Panc1 (cell line): Measurements from ENCODE around the gene OPA3. TPM values are rescaled to one million over a fixed set of nuclear protein-coding genes. Genes with fewer than 3 reads are reported as not detected.

Experiments
- ATAC-seq: fragments of 200-7000 bp; cut with Tn5 transposase; 2 replicates; pipeline ENCODE4 v1.9.1; 2020; ENCODE audit warnings: mild to moderate bottlenecking, moderate library complexity
- BruUV-seq: library from RNA; stranded (reverse); fragments of 400-500 nt; replicated peaks from 2 replicates; lab custom pipeline; 2021; lab: Mats Ljungman, UMichigan
- CTCF ChIA-PET: fragments of 300-600 bp; sonication (Branson Sonifier 250); formaldehyde crosslinking; loops from one replicate; lab custom pipeline; 2022; ENCODE audit warnings: antibody characterized with exemption; lab: Charles Lee
- POLR2A ChIA-PET: fragments of 300-600 bp; sonication (Branson Sonifier 250); formaldehyde crosslinking; loops from one replicate; lab custom pipeline; 2022; ENCODE audit warnings: antibody characterized with exemption; lab: Charles Lee
- DNase-seq: peaks from one replicate; pipeline ENCODE4 v3.0.0-alpha.2; 2010; ENCODE audit warnings: low read depth, low spot score
- H3K27ac ChIP-seq: 2 replicates; pipeline ENCODE4 v1.5.1; 2011; ENCODE audit warnings: mild to moderate bottlenecking, low read length, inconsistent platforms
- H3K27me3 ChIP-seq: fragments of 200-500 bp; sonication (Bioruptor generic); 2 replicates; pipeline ENCODE4 v1.6.0; 2014; ENCODE audit warnings: low read length, inconsistent platforms; ENCODE audit not compliant: control insufficient read depth, insufficient read depth
- H3K36me3 ChIP-seq: fragments of 200-500 bp; sonication (Bioruptor generic); 2 replicates; pipeline ENCODE4 v1.5.1; 2014; ENCODE audit warnings: inconsistent platforms, mild to moderate bottlenecking, low read length, moderate library complexity; ENCODE audit not compliant: control insufficient read depth, insufficient read depth
- H3K4me1 ChIP-seq: 2 replicates; pipeline ENCODE4 v1.5.1; 2011; ENCODE audit warnings: inconsistent platforms, mild to moderate bottlenecking, low read length, moderate library complexity; ENCODE audit not compliant: control insufficient read depth, insufficient read depth
- H3K4me3 ChIP-seq, 2 experiments: 2 replicates each; pipeline ENCODE4 v1.5.1; 2011 to 2012; ENCODE audit warnings: low read depth in 2 of 2, low read length in 2 of 2, mild to moderate bottlenecking in 2 of 2, inconsistent platforms in 1 of 2, moderate library complexity in 1 of 2
- H3K9me3 ChIP-seq: fragments of 200-500 bp; sonication (Bioruptor generic); 2 replicates; pipeline ENCODE4 v1.5.1; 2014; ENCODE audit warnings: low read depth, mild to moderate bottlenecking, inconsistent platforms, low read length, moderate library complexity; ENCODE audit not compliant: control insufficient read depth, insufficient read depth
- POLR2AphosphoS5 ChIP-seq: IDR thresholded peaks from 2 replicates; pipeline ENCODE4 v1.6.1; 2012; ENCODE audit warnings: mild to moderate bottlenecking, low read depth, low read length, moderate library complexity
- SIN3A ChIP-seq: IDR thresholded peaks from 2 replicates; pipeline ENCODE4 v1.6.1; 2012; ENCODE audit warnings: low read depth, mild to moderate bottlenecking, low read length, moderate library complexity, borderline replicate concordance; ENCODE audit not compliant: insufficient read depth
- TCF7L2 ChIP-seq: IDR thresholded peaks from 2 replicates; pipeline ENCODE4 v1.6.1; 2011; ENCODE audit warnings: mild to moderate bottlenecking, low read depth, low read length, inconsistent platforms
- in situ Hi-C: cut with HindIII; loops from 2 replicates; pipeline ENCODE4 v1.10.0; 2016; ENCODE audit warnings: low sequenced_read_pairs, low pct_unique_long_range_greater_than_20kb
- intact Hi-C: fragments of 100-400 bp; cut with micrococcal nuclease; formaldehyde crosslinking; loops from one replicate; pipeline ENCODE4 v1.10.0; 2022; ENCODE audit not compliant: unreplicated experiment
- total RNA-seq: library from RNA; stranded (reverse); gene quantifications from one replicate; pipeline ENCODE4 v1.2.1, GENCODE V29; 2021; ENCODE audit not compliant: unreplicated experiment
- TF ChIP-seq, protein P1 (sequence below), 2 experiments: IDR thresholded peaks; 2 replicates each; pipeline ENCODE4 v1.6.1; 2011 to 2012; ENCODE audit warnings: low read depth in 2 of 2, control low read depth in 1 of 2, low read length in 1 of 2, mild to moderate bottlenecking in 1 of 2, moderate library complexity in 1 of 2; ENCODE audit not compliant: insufficient read depth in 1 of 2
- TF ChIP-seq, protein P2 (sequence below): fragments of 450-650 bp; IDR thresholded peaks from 2 replicates; pipeline ENCODE4 v1.5.1; 2017; ENCODE audit warnings: mild to moderate bottlenecking

Gene OPA3
- total RNA-seq, 1 experiment from 2014 or later: 20.3 TPM

DNA sequence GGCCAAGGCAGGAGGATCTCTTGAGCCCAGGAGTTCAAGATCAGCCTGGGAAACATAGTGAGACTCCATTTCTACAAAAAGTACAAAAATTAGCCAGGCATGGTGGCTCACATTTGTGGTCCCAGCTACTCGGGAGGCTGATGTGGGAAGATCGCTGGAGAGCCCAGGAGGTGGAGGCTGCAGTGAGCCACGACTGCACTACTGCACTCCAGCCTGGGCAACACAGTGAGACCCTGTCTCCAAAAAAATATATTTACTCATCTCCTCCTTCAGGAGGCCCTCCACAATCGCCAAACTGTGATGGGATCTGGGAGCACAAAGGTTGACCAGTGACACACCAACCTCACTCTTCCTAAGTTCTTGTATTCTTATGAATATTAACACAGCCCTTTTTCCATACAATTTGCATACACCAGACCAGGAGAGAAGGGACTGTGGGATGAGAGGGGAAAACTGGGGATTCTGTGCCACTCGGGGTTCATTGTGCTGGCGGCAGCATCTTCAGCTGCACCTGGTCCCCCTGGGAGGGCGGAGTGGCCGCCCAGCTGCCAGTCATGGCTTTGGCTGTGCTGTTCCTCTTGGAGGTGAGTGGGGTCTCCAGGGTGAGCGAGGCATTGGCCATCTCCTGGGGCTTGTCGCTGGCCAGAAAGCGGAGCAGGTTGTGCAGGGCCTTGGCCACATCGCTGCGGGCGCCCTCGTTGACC, 5.8 kb upstream of the OPA3 start:
- H3K27me3 ChIP-seq: no peaks in the 10 kb centered on the region
- ATAC-seq (no peak), DNase-seq (no peak)
- H3K4me1 ChIP-seq: peaks cover 1% of the 10 kb centered on the region
- ChIA-PET POLR2A (no interaction called here), CTCF (interaction anchor here (0.9 kb wide), 1 partner anchor 52 kb away, joined by 3 read pairs; no protein-coding TSS in a partner anchor)
- no peak overlapping the region for H3K27ac ChIP-seq
- intact Hi-C loops (no loop called here), in situ Hi-C loops (no loop called here)
- no peaks in the 10 kb centered on the region for H3K9me3 ChIP-seq
- TF ChIP-seq, protein P1, sequence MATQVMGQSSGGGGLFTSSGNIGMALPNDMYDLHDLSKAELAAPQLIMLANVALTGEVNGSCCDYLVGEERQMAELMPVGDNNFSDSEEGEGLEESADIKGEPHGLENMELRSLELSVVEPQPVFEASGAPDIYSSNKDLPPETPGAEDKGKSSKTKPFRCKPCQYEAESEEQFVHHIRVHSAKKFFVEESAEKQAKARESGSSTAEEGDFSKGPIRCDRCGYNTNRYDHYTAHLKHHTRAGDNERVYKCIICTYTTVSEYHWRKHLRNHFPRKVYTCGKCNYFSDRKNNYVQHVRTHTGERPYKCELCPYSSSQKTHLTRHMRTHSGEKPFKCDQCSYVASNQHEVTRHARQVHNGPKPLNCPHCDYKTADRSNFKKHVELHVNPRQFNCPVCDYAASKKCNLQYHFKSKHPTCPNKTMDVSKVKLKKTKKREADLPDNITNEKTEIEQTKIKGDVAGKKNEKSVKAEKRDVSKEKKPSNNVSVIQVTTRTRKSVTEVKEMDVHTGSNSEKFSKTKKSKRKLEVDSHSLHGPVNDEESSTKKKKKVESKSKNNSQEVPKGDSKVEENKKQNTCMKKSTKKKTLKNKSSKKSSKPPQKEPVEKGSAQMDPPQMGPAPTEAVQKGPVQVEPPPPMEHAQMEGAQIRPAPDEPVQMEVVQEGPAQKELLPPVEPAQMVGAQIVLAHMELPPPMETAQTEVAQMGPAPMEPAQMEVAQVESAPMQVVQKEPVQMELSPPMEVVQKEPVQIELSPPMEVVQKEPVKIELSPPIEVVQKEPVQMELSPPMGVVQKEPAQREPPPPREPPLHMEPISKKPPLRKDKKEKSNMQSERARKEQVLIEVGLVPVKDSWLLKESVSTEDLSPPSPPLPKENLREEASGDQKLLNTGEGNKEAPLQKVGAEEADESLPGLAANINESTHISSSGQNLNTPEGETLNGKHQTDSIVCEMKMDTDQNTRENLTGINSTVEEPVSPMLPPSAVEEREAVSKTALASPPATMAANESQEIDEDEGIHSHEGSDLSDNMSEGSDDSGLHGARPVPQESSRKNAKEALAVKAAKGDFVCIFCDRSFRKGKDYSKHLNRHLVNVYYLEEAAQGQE (IDR thresholded peaks at IDR 0.05; ENCODE audit: insufficient read depth in 1 of 2, low read depth in 2 of 2, low read length in 1 of 2): no peak
- TF ChIP-seq SIN3A: no peak
- TF ChIP-seq, protein P2, sequence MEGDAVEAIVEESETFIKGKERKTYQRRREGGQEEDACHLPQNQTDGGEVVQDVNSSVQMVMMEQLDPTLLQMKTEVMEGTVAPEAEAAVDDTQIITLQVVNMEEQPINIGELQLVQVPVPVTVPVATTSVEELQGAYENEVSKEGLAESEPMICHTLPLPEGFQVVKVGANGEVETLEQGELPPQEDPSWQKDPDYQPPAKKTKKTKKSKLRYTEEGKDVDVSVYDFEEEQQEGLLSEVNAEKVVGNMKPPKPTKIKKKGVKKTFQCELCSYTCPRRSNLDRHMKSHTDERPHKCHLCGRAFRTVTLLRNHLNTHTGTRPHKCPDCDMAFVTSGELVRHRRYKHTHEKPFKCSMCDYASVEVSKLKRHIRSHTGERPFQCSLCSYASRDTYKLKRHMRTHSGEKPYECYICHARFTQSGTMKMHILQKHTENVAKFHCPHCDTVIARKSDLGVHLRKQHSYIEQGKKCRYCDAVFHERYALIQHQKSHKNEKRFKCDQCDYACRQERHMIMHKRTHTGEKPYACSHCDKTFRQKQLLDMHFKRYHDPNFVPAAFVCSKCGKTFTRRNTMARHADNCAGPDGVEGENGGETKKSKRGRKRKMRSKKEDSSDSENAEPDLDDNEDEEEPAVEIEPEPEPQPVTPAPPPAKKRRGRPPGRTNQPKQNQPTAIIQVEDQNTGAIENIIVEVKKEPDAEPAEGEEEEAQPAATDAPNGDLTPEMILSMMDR: no peak
- TF ChIP-seq TCF7L2: no peak
- TF ChIP-seq POLR2AphosphoS5: no peak
- no TSS peak for BruUV-seq
- H3K36me3 ChIP-seq: no peaks in the 10 kb centered on the region
- no peak overlapping the region for H3K4me3 ChIP-seq

DNA sequence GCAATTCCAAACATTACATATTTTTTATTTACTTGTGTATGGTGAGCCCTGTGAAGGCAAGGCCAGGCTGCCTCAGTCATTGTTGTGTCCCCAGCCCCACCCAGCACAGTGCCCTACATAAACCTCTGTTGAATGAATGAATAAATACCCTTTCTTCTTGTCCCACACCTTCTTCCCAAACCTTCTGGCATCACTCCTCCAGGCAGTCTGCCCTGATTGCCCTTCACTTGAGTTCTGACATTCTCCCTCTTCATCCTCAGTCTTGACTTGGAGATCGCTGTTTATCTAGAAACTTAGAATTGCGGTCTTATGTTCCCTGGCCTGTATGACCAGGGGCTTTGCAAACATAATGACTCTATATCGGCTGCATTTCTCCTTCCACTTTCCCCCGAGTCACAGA, 5.2 kb upstream of the OPA3 start:
- H3K36me3 ChIP-seq: no peaks in the 10 kb centered on the region
- DNase-seq (no peak), ATAC-seq (no peak)
- no peaks in the 10 kb centered on the region for H3K27me3 ChIP-seq
- intact Hi-C loops: no loop called here
- no peak overlapping the region for H3K4me3 ChIP-seq
- ChIA-PET CTCF (no interaction called here), POLR2A (no interaction called here)
- H3K27ac ChIP-seq: no peak overlapping the region
- peaks cover 6% of the 10 kb centered on the region for H3K4me1 ChIP-seq
- BruUV-seq: no TSS peak
- in situ Hi-C loops: no loop called here
- TF ChIP-seq TCF7L2: no peak
- TF ChIP-seq, protein P1 (IDR thresholded peaks at IDR 0.05; ENCODE audit: insufficient read depth in 1 of 2, low read depth in 2 of 2, low read length in 1 of 2): no peak
- no peaks in the 10 kb centered on the region for H3K9me3 ChIP-seq
